Measurements from ENCODE around the gene FCGR2B. TPM values are rescaled to one million over a fixed set of nuclear protein-coding genes. Genes with fewer than 3 reads are reported as not detected.
A peak's percentile ranks its signal among the peaks of the same experiment; 100 is the strongest.
"Not testable (repeated sequence)": the region's sequence is repeated elsewhere in the genome, so short reads cannot be mapped to it uniquely, and the experiment has no call there.

Gene FCGR2B
- polyA plus RNA-seq, 1 donor from 2014 or later: 235 TPM

- H3K36me3 Mint-ChIP-seq: peaks cover 10% of the 10 kb centered on the region
- H3K4me3 Mint-ChIP-seq: peak overlapping the region; percentile 58 to 86 (median 75)
- no peaks in the 10 kb centered on the region for H3K27me3 Mint-ChIP-seq
- peaks cover 24 to 27% (median 26%) of the 10 kb centered on the region in 3 donors for H3K4me1 Mint-ChIP-seq
- no peaks in the 10 kb centered on the region for H3K9me3 Mint-ChIP-seq
- peak overlapping the region in 2 of 3 donors; percentile 49 to 68 for H3K27ac Mint-ChIP-seq
Measured at GRCh38 chr1:161709373-161709772, 46.4 kb downstream of the FCGR2B start.

GRCh38 chr1:161710560-161710959, 47.6 kb downstream of the FCGR2B start:
- Mint-ChIP-seq H3K36me3 (peaks cover 14% of the 10 kb centered on the region), H3K4me3 (peak overlapping the region in 3 of 4 donors; percentile 29 to 86 (median 58)), H3K9me3 (no peaks in the 10 kb centered on the region), H3K4me1 (peaks cover 20 to 22% (median 22%) of the 10 kb centered on the region in 3 donors), H3K27me3 (no peaks in the 10 kb centered on the region), H3K27ac (no peak overlapping the region)

- H3K4me3 Mint-ChIP-seq: peak overlapping the region; percentile 3 to 76 (median 30)
- no peaks in the 10 kb centered on the region for H3K27me3 Mint-ChIP-seq
- H3K27ac Mint-ChIP-seq: peak overlapping the region; percentile 0 to 85 (median 44)
- peaks cover 23 to 42% (median 32%) of the 10 kb centered on the region in 3 donors for H3K4me1 Mint-ChIP-seq
- peaks cover 5% of the 10 kb centered on the region for H3K36me3 Mint-ChIP-seq
- no peaks in the 10 kb centered on the region for H3K9me3 Mint-ChIP-seq
Measured at GRCh38 chr1:161718559-161719324, 55.8 kb downstream of the FCGR2B start.

- H3K27me3 Mint-ChIP-seq: no peaks in the 10 kb centered on the region
- H3K36me3 Mint-ChIP-seq: peaks cover 5% of the 10 kb centered on the region
- H3K4me1 Mint-ChIP-seq: peaks cover 23 to 42% (median 32%) of the 10 kb centered on the region in 3 donors
- no peaks in the 10 kb centered on the region for H3K9me3 Mint-ChIP-seq
- H3K4me3 Mint-ChIP-seq: peak overlapping the region in 3 of 4 donors; percentile 3 to 76 (median 43)
- H3K27ac Mint-ChIP-seq: peak overlapping the region; percentile 0 to 85 (median 44)
Measured at GRCh38 chr1:161719325-161719611, 56.3 kb downstream of the FCGR2B start.

- H3K36me3 Mint-ChIP-seq: peaks cover 3% of the 10 kb centered on the region
- no peak overlapping the region for H3K27ac Mint-ChIP-seq
- no peaks in the 10 kb centered on the region for H3K9me3 Mint-ChIP-seq
- H3K27me3 Mint-ChIP-seq: no peaks in the 10 kb centered on the region
- peaks cover 23 to 46% (median 36%) of the 10 kb centered on the region in 3 donors for H3K4me1 Mint-ChIP-seq
- H3K4me3 Mint-ChIP-seq: peak overlapping the region in 1 of 4 donors; percentile 17
Measured at GRCh38 chr1:161720422-161720821, 57.5 kb downstream of the FCGR2B start.

GRCh38 chr1:161720956-161721737, 58.2 kb downstream of the FCGR2B start, which contains the start of gene FCRLB:
FCRLB (plus strand) TSS chr1:161721544; CDS start chr1:161722673, 1,129 bp downstream.
- no peaks in the 10 kb centered on the region for H3K27me3 Mint-ChIP-seq

GRCh38 chr1:161721738-161722343, 58.9 kb downstream of the FCGR2B start:
- H3K27ac Mint-ChIP-seq: no peak overlapping the region
- peaks cover 2% of the 10 kb centered on the region for H3K36me3 Mint-ChIP-seq
- no peaks in the 10 kb centered on the region for H3K27me3 Mint-ChIP-seq
- peaks cover 30 to 50% (median 43%) of the 10 kb centered on the region in 3 donors for H3K4me1 Mint-ChIP-seq
- H3K9me3 Mint-ChIP-seq: no peaks in the 10 kb centered on the region
- H3K4me3 Mint-ChIP-seq: peak overlapping the region in 1 of 4 donors; percentile 30

More at GRCh38 chr1:161720956-161721737, 58.2 kb downstream of the FCGR2B start, which contains the start of gene FCRLB:
- no peak within 1 kb of the TSS for H3K27ac Mint-ChIP-seq
- peak within 1 kb of the TSS in 2 of 4 donors; percentile 11 to 30 for H3K4me3 Mint-ChIP-seq
- H3K4me1 Mint-ChIP-seq: peaks cover 29 to 50% (median 42%) of the 10 kb centered on the region in 3 donors
- H3K9me3 Mint-ChIP-seq: no peaks in the 10 kb centered on the region
- peaks cover 2% of the 10 kb centered on the region for H3K36me3 Mint-ChIP-seq

GRCh38 chr1:161722406-161722805, 59.5 kb downstream of the FCGR2B start:
- Mint-ChIP-seq H3K4me3 (no peak overlapping the region), H3K4me1 (peaks cover 24 to 45% (median 38%) of the 10 kb centered on the region in 3 donors), H3K27ac (no peak overlapping the region), H3K9me3 (no peaks in the 10 kb centered on the region), H3K27me3 (no peaks in the 10 kb centered on the region), H3K36me3 (peaks cover 2% of the 10 kb centered on the region)

GRCh38 chr1:161723459-161724141, 60.7 kb downstream of the FCGR2B start:
- H3K4me3 Mint-ChIP-seq: peak overlapping the region in 1 of 4 donors; percentile 50
- no peaks in the 10 kb centered on the region for H3K27me3 Mint-ChIP-seq
- no peak overlapping the region for H3K27ac Mint-ChIP-seq
- H3K36me3 Mint-ChIP-seq: peaks cover 3% of the 10 kb centered on the region
- H3K9me3 Mint-ChIP-seq: no peaks in the 10 kb centered on the region
- peaks cover 28 to 46% (median 36%) of the 10 kb centered on the region in 3 donors for H3K4me1 Mint-ChIP-seq

GRCh38 chr1:161725258-161725907, 62.4 kb downstream of the FCGR2B start:
- peaks cover 26 to 44% (median 26%) of the 10 kb centered on the region in 3 donors for H3K4me1 Mint-ChIP-seq
- peak overlapping the region; percentile 76 to 97 (median 90) for H3K27ac Mint-ChIP-seq
- H3K4me3 Mint-ChIP-seq: peak overlapping the region; percentile 94 to 98 (median 96)
- H3K9me3 Mint-ChIP-seq, H3K27me3 Mint-ChIP-seq, H3K36me3 Mint-ChIP-seq: not testable (repeated sequence)

GRCh38 chr1:161725908-161726472, 63.0 kb downstream of the FCGR2B start:
- Mint-ChIP-seq H3K4me3 (peak overlapping the region; percentile 94 to 98 (median 96)), H3K27ac (peak overlapping the region; percentile 76 to 97 (median 90)), H3K4me1 (peaks cover 25 to 41% (median 25%) of the 10 kb centered on the region in 3 donors)

GRCh38 chr1:161726473-161727255, 63.7 kb downstream of the FCGR2B start:
- Mint-ChIP-seq H3K4me1 (peaks cover 24 to 37% (median 31%) of the 10 kb centered on the region in 3 donors), H3K9me3 (no peaks in the 10 kb centered on the region), H3K36me3 (peaks cover 3% of the 10 kb centered on the region), H3K27me3 (no peaks in the 10 kb centered on the region), H3K27ac (peak overlapping the region; percentile 61 to 97 (median 76)), H3K4me3 (peak overlapping the region; percentile 94 to 98 (median 96))

More at GRCh38 chr1:161725908-161726472, 63.0 kb downstream of the FCGR2B start:
- Mint-ChIP-seq H3K27me3 (no peaks in the 10 kb centered on the region), H3K9me3 (no peaks in the 10 kb centered on the region), H3K36me3 (peaks cover 3% of the 10 kb centered on the region)

Measured in IgD-negative memory B cell (primary cell).